Colonic mucosa (tissue), 4 donors: ENCODE results near the gene CADPS2. TPM values are rescaled to one million over a fixed set of nuclear protein-coding genes. Genes with fewer than 3 reads are reported as not detected.
"Not testable (repeated sequence)": the region's sequence is repeated elsewhere in the genome, so short reads cannot be mapped to it uniquely, and the experiment has no call there.

ENCODE experiments used
- DNase-seq: peaks from one replicate; pipeline ENCODE4 v3.0.0-alpha.2; 2020
- H3K27ac ChIP-seq: fragments of 200-600 bp; one replicate; pipeline ENCODE4 v1.8.0; 2021
- H3K27me3 ChIP-seq: fragments of 200-600 bp; one replicate; pipeline ENCODE4 v1.8.0; 2021
- H3K36me3 ChIP-seq: fragments of 200-600 bp; one replicate; pipeline ENCODE4 v1.8.0; 2021
- H3K4me1 ChIP-seq: fragments of 200-600 bp; one replicate; pipeline ENCODE4 v1.8.0; 2021; ENCODE audit warnings: mild to moderate bottlenecking
- H3K4me3 ChIP-seq: fragments of 200-600 bp; one replicate; pipeline ENCODE4 v1.8.0; 2021
- H3K9ac ChIP-seq, 2 donors: one replicate each; pipeline ENCODE4 v1.7.0; 2013; ENCODE audit warnings: control low read depth in 2 of 2, low read depth in 2 of 2, low read length in 2 of 2
- H3K9me3 ChIP-seq: fragments of 200-600 bp; one replicate; pipeline ENCODE4 v1.8.0; 2021
- CTCF ChIP-seq: fragments of 200-600 bp; IDR thresholded peaks from one replicate; pipeline ENCODE4 v1.8.0; 2022; ENCODE audit warnings: antibody characterized with exemption, mild to moderate bottlenecking
- intact Hi-C: fragments of 100-400 bp; cut with DNase I; formaldehyde crosslinking; loops from one replicate; pipeline ENCODE4 v1.14.1; 2022
- total RNA-seq, 2 donors: library from RNA; stranded (reverse); fragmentation: NEBNext Ultra II Directional in 1 of 2; extraction: Animal tissue kit (Norgen Biotek cat#: 25700) in 1 of 2; gene quantifications; one replicate each; pipeline ENCODE4 v1.2.1, GENCODE V29; 2021
- donor health status: healthy.
- donor health status: DM: no; HTN: no; CAD: no.
- donor health status: DM: no; HTN: no; CAD: no.

CADPS2 gene
- total RNA-seq, 2 donors from 2014 or later: 13.6 to 15.2 TPM

DNA sequence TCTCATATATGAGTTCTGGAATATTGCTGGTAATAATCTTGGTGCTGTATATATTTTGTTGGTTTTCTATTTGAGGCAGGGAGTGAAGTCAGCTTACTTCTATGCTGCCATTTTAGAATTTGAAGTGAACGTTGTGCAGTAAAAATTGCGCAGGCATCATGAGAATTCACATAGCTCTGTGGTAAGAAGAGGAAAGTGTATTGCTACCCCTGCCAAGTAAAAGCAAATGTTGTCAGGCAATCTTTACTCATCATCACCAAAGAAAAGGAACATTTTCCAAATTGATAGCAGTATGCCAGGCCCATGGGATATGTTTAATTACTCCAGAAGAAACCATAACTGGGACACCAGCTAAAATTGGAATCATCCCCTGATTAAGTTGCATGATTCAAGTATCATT is 595.1 kb downstream of the CADPS2 start:
- DNase-seq: no peak
- TF ChIP-seq CTCF: no peak
- Histone ChIP-seq H3K9me3 (no peaks in the 10 kb centered on the region), H3K4me1 (no peaks in the 10 kb centered on the region), H3K27ac (no peak overlapping the region), H3K4me3 (no peak overlapping the region), H3K36me3 (no peaks in the 10 kb centered on the region), H3K9ac (no peak overlapping the region), H3K27me3 (no peaks in the 10 kb centered on the region)
- intact Hi-C loops: no loop called here

GRCh38 chr7:122290476-122290875 is 595.8 kb downstream of the CADPS2 start:
- no peak for TF ChIP-seq CTCF
- Histone ChIP-seq H3K4me1 (no peaks in the 10 kb centered on the region), H3K27me3 (no peaks in the 10 kb centered on the region), H3K4me3 (no peak overlapping the region), H3K27ac (no peak overlapping the region), H3K9me3 (no peaks in the 10 kb centered on the region), H3K9ac (no peak overlapping the region), H3K36me3 (no peaks in the 10 kb centered on the region)
- intact Hi-C loops: no loop called here
- no peak for DNase-seq

GRCh38 chr7:122289426-122289825 is 596.8 kb downstream of the CADPS2 start:
- H3K4me1 ChIP-seq: no peaks in the 10 kb centered on the region
- H3K27ac ChIP-seq: no peak overlapping the region
- TF ChIP-seq CTCF: no peak
- intact Hi-C loops: no loop called here
- H3K36me3 ChIP-seq: no peaks in the 10 kb centered on the region
- no peak for DNase-seq
- H3K4me3 ChIP-seq: no peak overlapping the region
- no peaks in the 10 kb centered on the region for H3K27me3 ChIP-seq
- no peaks in the 10 kb centered on the region for H3K9me3 ChIP-seq
- H3K9ac ChIP-seq: no peak overlapping the region

- H3K27ac ChIP-seq, H3K36me3 ChIP-seq, DNase-seq, H3K4me1 ChIP-seq, H3K9me3 ChIP-seq, H3K27me3 ChIP-seq, H3K9ac ChIP-seq, intact Hi-C loops: not testable (repeated sequence)
- H3K4me3 ChIP-seq: peak overlapping the region; percentile 24
These were observed 601.7 kb downstream of the CADPS2 start for GRCh38 chr7:122284608-122285007.

DNA sequence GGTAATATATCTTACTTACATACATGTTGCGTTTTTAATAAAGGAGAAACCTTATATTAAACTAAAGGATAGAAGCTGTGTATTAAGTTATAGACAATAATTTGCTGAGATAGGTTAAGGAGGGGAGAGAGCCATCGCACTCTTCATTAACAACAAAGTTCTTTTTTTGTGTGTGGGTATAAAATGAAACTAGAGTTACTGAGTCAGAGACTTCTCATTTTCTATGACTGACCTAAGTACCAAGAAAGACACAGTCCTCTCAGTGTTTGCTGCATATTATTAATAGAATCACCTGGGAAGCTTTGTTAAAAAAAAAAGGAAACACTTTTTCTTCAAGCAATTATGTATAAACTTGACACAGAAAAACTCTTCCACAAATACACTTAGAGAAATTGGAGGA is 613.1 kb downstream of the CADPS2 start:
- H3K9ac ChIP-seq: no peak overlapping the region

GRCh38 chr7:122269241-122269640 is 617.0 kb downstream of the CADPS2 start:
- no peak for TF ChIP-seq CTCF
- intact Hi-C loops: no loop called here
- no peak overlapping the region for H3K27ac ChIP-seq
- no peaks in the 10 kb centered on the region for H3K36me3 ChIP-seq
- no peak for DNase-seq
- no peak overlapping the region for H3K4me3 ChIP-seq
- no peaks in the 10 kb centered on the region for H3K27me3 ChIP-seq
- no peaks in the 10 kb centered on the region for H3K4me1 ChIP-seq
- no peaks in the 10 kb centered on the region for H3K9me3 ChIP-seq
- H3K9ac ChIP-seq: no peak overlapping the region

More for the DNA sequence above, 613.1 kb downstream of the CADPS2 start:
- Histone ChIP-seq H3K27me3 (no peaks in the 10 kb centered on the region), H3K9me3 (no peaks in the 10 kb centered on the region), H3K4me1 (no peaks in the 10 kb centered on the region), H3K27ac (no peak overlapping the region), H3K4me3 (no peak overlapping the region), H3K36me3 (no peaks in the 10 kb centered on the region)
- no peak for DNase-seq
- intact Hi-C loops: no loop called here
- TF ChIP-seq CTCF: no peak

Other genes with a start within 250 kb of the CADPS2 start
- gene RNF133, start 187.3 kb downstream of the CADPS2 start, total RNA-seq: under 1 TPM; 0.32 to 0.40 TPM
- under 1 TPM; 0.50 to 0.57 TPM for gene RNF148, start 183.5 kb downstream of the CADPS2 start, total RNA-seq
- not detected for gene TAS2R16, start 109.2 kb upstream of the CADPS2 start, total RNA-seq